HG02610 (cell line): ENCODE results near the gene C3orf38.
"Not testable (repeated sequence)": the region's sequence is repeated elsewhere in the genome, so short reads cannot be mapped to it uniquely, and the experiment has no call there.

Source experiments
- ATAC-seq: cut with Tn5 transposase; IDR thresholded peaks from one replicate; pipeline ENCODE4 v1.9.1; 2021; ENCODE audit warnings: mild to moderate bottlenecking, moderate library complexity; ENCODE audit not compliant: unreplicated experiment

The C3orf38 gene

DNA sequence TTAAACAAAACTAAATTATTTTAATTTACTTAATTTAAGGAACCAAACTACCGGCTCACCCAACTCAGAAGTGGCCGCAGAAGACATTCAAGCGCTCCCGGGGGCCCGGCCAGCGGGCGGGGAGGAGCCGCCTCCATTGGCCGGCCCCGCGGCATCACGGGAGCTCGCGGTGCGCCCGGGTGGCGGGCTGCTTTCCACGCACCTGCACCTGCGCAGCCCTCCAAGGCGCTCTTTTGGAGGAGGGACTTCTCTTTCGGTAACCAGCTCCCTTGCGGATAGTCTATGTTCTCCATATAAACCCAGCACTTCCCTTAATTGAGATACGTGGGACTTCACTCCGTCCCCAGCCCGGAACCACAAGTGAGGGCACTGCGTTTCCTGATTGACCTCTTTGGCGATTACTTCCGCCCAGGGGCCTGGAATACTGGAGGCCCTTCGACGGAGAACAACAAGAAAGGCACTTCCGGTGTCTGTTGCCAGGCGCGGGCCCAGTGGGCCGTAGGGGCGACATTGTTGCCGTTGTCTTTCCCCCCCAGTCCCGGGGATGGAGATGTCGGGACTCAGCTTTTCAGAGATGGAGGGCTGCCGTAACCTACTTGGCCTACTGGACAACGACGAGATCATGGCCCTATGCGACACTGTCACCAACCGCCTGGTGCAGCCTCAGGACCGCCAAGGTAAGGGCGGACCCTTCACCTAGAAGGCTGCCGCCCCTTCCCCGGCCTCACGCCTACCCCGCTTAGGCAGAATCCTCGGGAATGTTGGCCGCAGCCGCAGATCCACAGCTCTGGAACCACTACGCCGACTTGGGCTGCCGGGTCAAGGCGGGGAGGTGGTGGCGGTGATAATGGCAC lies at the start of gene C3orf38:
Gene C3orf38, plus strand, starts transcription at position 451 of the 854 bp plus-strand sequence. Its CDS starts 94 bp downstream, at position 545.
- peak; percentile 78 for ATAC-seq

DNA sequence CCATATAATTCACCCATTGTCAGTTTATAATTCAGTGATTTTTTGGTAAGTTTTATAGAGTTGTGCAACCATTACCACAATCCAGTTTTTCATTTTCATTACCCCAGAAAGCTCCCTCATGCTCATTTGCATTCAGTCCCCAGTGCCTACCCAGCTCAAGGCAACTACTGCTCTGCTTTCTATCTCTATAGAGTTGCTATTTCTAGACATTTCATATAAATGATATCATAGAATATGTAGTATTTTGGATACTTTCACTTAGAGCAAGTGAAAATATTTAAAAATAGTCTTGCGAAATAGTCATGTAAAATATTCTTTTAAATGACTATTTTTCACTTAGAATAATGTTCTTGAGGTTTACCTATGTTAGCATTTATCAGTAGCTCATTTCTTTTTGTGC lies 48.6 kb upstream of the C3orf38 start:
- ATAC-seq: peak; percentile 76

DNA sequence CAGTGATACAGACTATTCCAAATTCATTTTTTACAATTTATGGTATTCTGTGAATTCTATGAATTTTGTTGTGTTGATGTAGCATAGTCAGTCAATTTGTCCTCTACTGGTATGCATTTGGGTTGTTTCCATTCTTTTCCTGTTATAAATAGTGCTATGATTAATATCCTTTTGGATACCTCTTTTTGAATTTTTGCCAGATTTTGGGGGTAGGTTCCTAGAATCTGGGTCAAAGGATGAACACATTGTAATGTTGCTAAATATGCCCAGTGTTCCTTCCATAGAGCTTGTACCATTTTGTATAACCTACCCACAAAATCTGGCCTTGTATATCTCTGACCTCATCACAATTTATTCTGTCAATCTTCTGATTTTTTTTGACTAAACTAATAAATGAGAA lies 44.4 kb upstream of the C3orf38 start:
- ATAC-seq: no peak

DNA sequence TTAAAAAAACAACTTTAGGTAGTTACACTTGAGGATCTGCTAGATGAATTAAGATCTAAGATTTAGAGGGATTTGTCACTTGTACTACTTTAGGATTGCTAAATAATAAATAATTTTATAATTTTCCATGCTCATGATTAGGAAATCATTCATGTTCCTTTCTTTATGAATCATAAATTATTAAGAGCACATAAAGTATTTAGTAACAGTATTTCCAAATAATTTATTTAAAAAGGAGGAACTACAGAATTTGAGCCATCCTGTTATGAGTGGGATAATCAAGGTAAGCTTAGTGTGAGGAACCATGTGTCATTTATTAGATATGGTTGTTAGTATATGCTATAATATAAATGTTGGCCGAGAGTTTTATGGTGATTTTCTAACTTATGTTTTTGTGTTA lies 37.5 kb upstream of the C3orf38 start:
- no peak for ATAC-seq

DNA sequence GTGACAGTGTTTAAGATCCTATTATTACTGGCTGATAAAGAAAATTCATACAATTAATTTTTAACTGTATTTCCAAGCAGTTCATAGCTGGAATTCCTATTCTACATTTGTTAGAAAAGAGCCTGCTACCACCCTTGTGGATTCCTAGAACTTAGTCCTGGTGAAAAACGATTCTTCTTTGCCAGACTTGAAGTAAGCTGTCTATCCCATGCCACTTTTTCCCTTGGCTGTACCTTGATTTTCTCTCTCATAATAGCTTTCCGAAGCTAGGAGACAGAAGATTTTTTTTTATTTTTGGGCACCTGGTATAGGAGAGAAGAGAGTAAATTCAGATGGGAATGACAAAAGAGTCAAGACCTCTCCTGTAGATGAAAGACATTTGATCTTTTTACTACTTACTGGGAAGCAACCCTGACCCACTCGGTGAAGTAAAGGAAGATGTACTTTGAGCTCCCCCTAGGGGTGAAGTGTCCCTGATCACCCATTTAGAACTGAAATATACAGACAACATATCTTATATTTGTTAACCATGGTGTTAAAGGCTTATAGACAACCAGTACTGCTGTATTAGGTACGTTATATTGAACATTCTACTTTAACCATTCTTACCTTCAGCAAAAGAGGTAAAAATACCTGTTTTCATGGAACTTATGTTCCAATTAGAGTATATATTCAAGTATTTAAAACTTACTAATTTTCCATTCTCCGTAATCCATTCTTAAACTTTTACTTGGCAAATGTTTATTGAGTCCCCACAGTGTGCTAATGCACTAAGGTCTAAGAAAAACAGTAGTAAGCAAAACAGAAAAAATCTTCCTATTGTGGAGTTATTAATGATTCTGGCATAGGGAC lies 36.2 kb upstream of the C3orf38 start:
- ATAC-seq: peak; percentile 82

DNA sequence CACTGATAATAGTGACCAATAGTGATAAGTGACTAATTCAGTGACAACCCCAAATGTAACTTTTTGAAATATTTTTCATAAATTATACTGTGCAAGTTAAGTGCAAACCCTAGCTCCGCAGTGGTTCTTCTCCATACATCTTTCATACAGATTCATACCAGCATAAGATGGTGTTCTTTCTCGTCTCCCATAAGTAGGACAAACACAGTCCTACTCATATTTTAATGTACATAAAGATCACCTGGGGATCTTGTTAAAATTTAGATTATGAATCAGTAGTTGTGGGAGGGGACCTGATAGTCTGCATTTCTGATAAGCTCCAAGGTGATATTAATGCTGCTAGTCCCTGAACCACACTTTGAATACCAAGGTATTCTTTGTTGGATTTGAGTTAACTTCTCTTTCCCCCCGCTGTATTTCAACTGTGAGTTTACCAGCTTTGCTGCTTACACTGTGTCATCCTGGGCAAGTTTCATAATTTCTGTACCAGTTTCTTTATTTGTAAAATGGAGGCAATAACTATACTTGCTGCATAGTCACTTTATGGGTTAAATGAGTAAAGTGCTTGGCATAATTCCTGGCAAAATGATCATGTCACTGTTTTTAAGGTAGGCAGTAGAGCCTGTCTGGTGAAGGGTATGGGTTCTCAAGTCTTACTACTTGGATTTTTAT lies 34.7 kb upstream of the C3orf38 start:
- ATAC-seq: peak; percentile 56

DNA sequence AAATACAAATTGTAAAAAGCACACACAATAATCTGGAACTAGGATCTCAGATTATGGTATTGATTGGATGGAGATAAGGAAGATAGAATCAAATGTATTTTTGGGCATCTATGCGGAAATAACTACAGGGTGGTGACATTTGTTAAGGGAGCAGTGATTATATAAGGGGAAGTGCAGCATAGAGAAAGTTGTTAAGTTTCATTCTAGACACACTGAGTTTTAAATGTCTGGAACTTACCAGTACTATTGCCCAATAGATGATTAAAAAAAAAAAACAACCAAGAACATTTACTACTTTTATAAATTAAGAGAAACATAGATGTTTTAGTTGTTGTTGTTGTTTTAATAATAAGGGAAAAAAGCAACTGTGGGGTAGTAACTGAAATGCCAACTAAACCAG lies 32.1 kb upstream of the C3orf38 start:
- ATAC-seq: no peak

DNA sequence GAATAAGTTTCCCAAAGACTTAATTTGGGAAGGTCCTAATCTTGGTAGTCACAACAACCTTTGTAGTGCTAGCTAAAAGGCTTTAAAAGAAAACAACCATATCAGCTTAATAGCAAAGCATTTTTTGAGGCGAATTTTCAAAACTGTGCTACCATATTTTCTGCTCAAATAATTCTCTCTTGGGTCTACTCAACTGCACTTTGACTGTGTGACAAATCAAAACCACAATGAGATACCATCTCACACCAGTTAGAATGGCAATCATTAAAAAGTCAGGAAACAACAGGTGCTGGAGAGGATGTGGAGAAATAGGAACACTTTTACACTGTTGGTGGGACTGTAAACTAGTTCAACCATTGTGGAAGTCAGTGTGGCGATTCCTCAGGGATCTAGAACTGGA lies 31.2 kb upstream of the C3orf38 start:
- ATAC-seq: not testable (repeated sequence)

DNA sequence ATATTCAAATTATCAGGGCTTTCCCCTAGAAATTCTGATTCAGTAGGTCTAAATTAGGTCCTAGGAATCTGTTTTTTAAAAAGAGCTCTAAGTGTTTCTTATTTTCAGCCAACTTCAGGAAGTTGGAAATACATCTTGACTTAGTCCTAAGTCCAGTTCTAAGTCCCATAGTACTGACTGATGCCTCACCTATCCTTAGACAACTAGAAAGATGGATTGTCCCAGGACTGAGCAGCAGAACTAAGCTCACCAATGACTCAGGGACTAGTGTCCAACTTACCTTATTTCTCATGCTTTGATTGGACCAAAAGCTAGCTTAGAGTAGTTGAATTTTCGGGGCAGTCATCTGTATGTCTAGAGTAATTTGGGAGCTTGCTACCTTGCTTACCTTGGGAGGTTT lies 26.2 kb upstream of the C3orf38 start:
- ATAC-seq: no peak

DNA sequence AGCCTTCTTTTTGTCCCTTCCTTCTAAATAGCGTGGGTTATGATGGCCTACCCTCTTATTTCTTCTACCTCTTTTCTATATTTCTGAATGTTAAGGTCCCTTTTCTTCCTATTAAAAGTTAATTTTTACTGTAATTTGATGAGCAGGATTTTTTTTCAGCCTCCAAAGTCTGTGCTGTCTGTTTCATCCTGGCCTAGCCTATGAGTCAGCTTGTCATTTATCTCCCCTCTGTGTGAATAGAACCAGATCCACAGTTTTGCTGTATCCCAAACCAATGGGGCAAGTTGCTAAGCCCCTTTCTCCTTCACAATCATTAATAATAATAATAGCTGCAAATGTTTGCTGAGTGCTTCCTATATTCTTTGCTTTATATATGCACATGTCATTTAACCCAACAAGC lies 18.1 kb upstream of the C3orf38 start:
- ATAC-seq: no peak

DNA sequence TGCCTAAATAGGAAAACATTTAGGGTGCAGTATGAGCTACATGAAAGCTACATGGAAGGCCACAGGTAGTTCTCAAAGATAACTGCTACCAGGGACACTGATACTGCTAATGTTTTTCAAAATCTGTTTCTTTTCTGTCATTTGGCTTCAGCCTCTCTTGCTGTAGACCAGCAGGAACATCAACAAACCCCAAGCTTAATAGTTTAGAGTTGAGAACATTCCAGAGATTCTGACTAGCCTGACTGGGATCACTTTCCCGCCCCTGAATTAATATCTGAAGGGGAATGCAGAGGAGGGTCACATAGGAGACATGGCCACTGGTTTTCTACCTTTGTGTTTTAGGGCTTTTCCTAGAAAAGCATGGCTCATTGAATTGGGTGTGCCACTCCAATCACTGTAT lies 16.9 kb upstream of the C3orf38 start:
- no peak for ATAC-seq

DNA sequence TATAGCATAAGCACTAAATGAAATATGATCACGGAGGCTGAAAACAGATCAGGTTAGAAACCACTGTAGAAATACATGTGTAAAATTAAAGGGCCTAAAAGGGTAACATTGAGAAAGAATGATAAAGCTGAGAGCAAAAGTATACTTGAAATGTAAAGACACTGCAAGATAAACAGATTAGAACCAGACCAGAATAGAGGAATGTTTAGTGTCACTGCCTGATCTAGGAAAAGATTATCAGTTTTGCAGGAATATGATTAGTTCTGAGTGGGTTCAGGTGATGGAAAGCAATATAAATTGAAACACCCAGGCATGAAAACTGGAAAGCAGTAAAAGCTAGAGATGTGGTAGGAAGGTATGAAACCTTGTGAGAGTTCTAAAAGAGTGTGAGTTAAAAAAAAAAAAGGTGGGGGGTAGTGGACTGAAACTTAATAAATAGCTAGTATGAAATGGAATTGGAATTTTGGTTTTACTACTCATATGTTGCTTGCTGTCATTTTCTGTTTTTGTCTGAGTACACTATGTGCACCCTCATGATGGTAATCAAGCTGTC lies 16.0 kb upstream of the C3orf38 start:
- no peak for ATAC-seq

DNA sequence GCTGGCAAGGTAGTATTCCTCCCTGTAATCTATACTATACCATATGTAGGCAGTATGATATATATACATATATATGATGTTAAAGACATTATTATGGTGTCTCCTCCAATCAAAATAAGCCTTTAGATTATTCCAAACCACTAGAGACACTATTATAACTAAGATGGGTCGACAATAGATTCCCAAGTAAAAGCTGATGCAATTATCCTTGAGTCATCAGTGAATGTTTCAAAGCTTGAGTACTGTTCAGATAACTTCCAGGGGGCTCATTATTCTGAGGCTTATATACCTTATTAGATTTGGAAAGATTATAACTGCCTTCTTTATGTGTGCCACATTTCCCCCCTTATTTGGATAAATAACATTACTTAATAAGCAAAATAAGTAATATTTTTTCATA lies 11.9 kb upstream of the C3orf38 start:
- ATAC-seq: no peak

DNA sequence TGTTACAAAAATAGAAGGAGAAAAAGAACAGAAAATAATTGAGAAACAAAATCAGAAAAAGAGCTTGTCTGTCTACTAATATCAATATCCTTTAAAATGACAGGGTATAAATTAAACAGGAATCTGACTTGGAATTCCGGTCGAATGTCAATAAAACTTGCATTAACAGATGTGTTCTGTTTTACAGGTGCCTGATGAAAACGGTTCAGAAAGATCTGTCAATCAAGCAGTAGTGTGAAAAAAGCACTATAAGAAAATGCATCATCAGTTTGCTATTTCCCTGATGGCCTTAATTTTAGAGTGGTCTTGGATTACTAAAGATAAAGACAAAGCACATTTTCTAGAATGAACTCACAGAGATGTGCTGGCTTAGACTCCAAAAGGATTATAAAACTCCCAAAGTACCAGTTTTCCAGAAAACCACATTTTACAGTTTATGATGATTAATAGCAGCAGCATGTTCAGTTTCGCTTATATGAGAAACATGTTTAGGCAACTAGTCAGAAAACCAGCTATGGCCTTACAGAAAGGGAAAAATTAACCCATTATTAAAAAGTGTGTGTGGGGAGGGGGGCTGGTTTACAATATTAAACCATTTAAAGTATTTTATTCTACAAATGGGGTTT lies 8.2 kb upstream of the C3orf38 start:
- ATAC-seq: peak; percentile 29

DNA sequence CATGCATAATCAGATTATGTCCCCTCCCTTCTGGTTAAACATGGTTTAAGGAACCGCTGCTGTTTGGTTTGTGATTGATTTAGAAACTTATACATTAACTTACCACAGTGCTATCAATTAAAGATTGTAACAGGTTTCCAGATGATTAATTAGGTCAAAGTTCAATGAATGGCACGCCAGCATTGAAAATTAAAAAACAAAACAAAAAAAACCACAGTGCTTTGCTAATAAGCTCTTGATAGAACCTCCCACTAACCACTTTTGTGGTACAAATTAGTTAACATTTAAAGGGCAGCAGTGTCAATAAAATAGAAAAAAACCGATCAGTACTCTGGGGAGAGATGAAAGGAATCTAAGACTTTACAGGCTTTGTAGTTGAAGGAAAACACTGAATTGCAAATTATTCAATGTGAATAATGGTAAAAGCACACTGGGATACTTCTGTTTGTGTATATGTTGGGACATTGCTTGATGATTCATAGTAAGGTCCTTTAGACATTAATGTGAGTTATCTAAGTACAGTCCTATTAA lies 7.6 kb upstream of the C3orf38 start:
- peak; percentile 52 for ATAC-seq

DNA sequence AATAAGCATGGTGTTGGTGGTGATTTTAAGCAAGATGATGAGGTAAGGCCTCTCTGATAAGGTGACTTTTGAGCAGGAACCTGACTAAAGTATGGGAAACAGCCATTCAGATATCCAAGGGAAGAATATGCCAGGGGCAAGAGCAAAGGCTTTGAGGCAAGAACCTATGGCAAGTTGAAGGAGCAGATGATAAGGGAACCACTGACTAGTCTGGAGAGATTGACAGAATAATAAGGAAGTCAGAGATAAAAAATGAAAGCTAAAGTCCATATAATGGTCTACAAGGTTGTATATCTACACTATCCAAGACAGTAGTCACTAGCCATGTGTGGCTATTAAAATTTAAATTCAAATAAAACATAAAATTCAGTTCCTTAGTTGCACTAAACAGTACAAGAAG lies 2.5 kb upstream of the C3orf38 start:
- ATAC-seq: no peak

DNA sequence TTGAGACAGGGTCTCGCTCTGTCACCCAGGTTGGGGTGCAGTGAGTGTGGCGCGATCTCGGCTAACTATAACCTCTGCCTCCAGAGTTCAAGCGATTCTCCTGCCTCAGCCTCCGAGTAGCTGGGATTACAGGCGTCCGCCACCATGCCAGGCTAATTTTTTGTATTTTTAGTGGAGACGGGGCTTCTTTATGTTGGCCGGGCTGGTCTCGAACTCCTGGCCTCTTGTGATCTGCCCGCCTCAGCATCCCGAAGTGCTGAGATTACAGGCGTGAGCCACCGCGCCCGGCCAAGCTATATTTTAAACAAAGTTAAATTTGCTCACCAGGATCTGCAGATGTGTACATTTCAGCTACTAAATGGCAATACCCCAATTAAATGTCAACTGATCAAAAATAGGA lies 1.1 kb upstream of the C3orf38 start:
- ATAC-seq: no peak

DNA sequence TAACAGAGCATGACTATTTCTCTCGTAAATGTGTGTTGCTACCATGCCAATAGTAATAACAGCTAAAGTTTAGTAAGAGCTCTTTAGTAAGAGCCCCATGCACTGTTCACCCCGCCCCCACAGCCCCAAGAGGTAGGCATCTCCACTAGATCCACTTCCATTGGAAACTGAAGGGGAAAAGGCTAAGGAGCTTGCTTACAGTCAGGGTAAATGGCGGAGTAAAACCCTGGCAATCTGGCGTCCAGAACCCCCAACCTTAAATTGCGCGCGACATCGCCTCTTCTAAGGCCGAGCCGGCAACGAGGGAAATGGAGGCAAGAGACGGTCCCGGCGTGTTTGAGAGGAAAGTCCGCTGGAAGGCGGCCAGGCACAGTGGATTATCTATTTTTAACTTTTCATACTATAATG lies 654 bp upstream of the C3orf38 start:
- peak; percentile 13 for ATAC-seq

DNA sequence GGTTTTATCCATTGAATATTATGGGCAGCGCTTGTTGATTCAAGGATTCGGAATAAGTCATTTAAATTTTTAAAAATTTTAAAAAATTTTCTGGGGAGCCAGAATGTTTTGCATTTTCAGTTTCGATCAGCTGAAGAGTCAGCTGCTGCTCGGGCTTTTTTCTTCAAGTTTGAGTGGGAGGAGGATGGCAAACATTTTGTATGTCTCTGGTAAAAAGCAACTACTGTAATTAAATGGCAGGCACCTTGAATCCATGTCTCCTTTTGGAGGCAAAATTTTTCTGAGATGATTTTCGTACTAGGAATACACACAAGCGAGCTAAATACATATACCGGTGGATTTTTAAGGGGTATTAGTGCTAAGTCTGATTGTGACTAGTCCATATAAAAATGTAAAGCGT lies 612 bp downstream of the C3orf38 start:
- peak; percentile 27 for ATAC-seq

DNA sequence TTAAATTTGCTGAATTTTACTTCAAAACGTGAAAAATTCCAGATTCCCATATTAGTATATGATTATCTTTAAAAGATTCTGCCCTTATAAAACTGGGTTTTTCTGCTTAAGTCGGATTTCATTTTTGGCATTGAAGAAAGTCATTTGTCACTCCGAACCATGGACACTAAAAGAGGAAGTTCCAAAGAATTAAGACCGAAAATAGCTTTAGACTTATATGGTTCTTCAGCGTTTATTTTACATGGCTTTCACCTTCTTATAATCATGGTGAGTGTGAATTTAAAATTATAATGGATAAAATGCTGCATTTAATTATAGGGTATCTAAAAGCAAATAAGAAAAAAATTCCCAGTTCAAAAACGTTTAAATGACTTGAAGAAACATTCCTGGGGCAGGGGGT lies 1.0 kb downstream of the C3orf38 start:
- ATAC-seq: peak; percentile 15
